HepG2 (cell line): Measurements from ENCODE around the gene NCKAP1. TPM values are rescaled to one million over a fixed set of nuclear protein-coding genes. Genes with fewer than 3 reads are reported as not detected.
A peak's percentile ranks its signal among the peaks of the same experiment; 100 is the strongest.

ENCODE experiments used
- CBX2 ChIP-seq, 2 experiments: fragments of 200-600 bp in 1 of 2; sonication (generic); formaldehyde crosslinking in 1 of 2; IDR thresholded peaks; 2 replicates each; pipeline versions ENCODE4 v1.7.0 to v1.8.1; 2018 to 2022; ENCODE audit warnings: low read depth in 2 of 2, low read length in 1 of 2, mild to moderate bottlenecking in 1 of 2, missing genetic modification reagents in 1 of 2
- DDIT3 ChIP-seq: sonication (generic); formaldehyde crosslinking; IDR thresholded peaks from 2 replicates; pipeline ENCODE4 v1.4.0; 2020; ENCODE audit warnings: mild to moderate bottlenecking, missing genetic modification reagents
- FOXO1 ChIP-seq: sonication (generic); formaldehyde crosslinking; IDR thresholded peaks from 2 replicates; pipeline ENCODE4 v1.4.0; 2020; ENCODE audit warnings: missing genetic modification reagents
- GATAD1 ChIP-seq: IDR thresholded peaks from 2 replicates; pipeline ENCODE4 v1.6.1; 2016; ENCODE audit warnings: missing genetic modification reagents, missing compliant biosample characterization
- LCORL ChIP-seq, 2 experiments: fragments of 450-650 bp in 1 of 2; sonication (generic) in 1 of 2; formaldehyde crosslinking in 1 of 2; IDR thresholded peaks; 2 replicates each; pipeline versions ENCODE4 v1.5.0 to v1.6.1; 2017 to 2020; ENCODE audit warnings: antibody characterized with exemption in 1 of 2, missing genetic modification reagents in 1 of 2
- MED1 ChIP-seq: sonication (generic); formaldehyde crosslinking; IDR thresholded peaks from 2 replicates; pipeline ENCODE4 v1.4.0; 2020; ENCODE audit warnings: missing genetic modification reagents
- MXD3 ChIP-seq: IDR thresholded peaks from 2 replicates; pipeline ENCODE4 v1.6.1; 2016; ENCODE audit warnings: mild to moderate bottlenecking, missing biosample characterization, missing genetic modification reagents
- MYNN ChIP-seq: sonication (generic); formaldehyde crosslinking; IDR thresholded peaks from 2 replicates; pipeline ENCODE4 v1.4.0; 2020; ENCODE audit warnings: mild to moderate bottlenecking, low read depth, missing genetic modification reagents
- PATZ1 ChIP-seq: sonication (generic); formaldehyde crosslinking; IDR thresholded peaks from 2 replicates; pipeline ENCODE4 v1.4.0; 2020; ENCODE audit warnings: missing genetic modification reagents
- PBX2 ChIP-seq: IDR thresholded peaks from 2 replicates; pipeline ENCODE4 v1.6.1; 2016; ENCODE audit warnings: control low read depth
- PRMT3 ChIP-seq: sonication (generic); formaldehyde crosslinking; IDR thresholded peaks from 2 replicates; pipeline ENCODE4 v1.8.1; 2022; ENCODE audit warnings: low read depth, mild to moderate bottlenecking, moderate library complexity, missing genetic modification reagents, borderline replicate concordance
- SMAD9 ChIP-seq: sonication (generic); formaldehyde crosslinking; IDR thresholded peaks from 2 replicates; pipeline ENCODE4 v1.5.1; 2020; ENCODE audit warnings: mild to moderate bottlenecking, missing genetic modification reagents
- TOE1 ChIP-seq: sonication (generic); formaldehyde crosslinking; IDR thresholded peaks from 2 replicates; pipeline ENCODE4 v1.4.0; 2020; ENCODE audit warnings: mild to moderate bottlenecking, missing genetic modification reagents
- XRCC5 ChIP-seq: fragments of 200-400 bp; formaldehyde crosslinking; optimal IDR thresholded peaks from 2 replicates; pipeline ENCODE3; 2017; ENCODE audit warnings: mild to moderate bottlenecking, low read length
- ZNF317 ChIP-seq: sonication (generic); formaldehyde crosslinking; IDR thresholded peaks from 2 replicates; pipeline ENCODE4 v1.5.0; 2020; ENCODE audit warnings: mild to moderate bottlenecking, missing genetic modification reagents
- ZNF350 ChIP-seq: sonication (generic); formaldehyde crosslinking; IDR thresholded peaks from 2 replicates; pipeline ENCODE4 v1.4.0; 2020; ENCODE audit warnings: mild to moderate bottlenecking, low read depth, missing genetic modification reagents, borderline replicate concordance
- ZNF383 ChIP-seq: sonication (generic); formaldehyde crosslinking; IDR thresholded peaks from 2 replicates; pipeline ENCODE4 v1.4.0; 2020; ENCODE audit warnings: missing genetic modification reagents, mild to moderate bottlenecking, borderline replicate concordance
- ZNF547 ChIP-seq: sonication (generic); formaldehyde crosslinking; IDR thresholded peaks from 2 replicates; pipeline ENCODE4 v1.5.1; 2020; ENCODE audit warnings: mild to moderate bottlenecking, missing genetic modification reagents
- ZNF550 ChIP-seq: sonication (generic); formaldehyde crosslinking; IDR thresholded peaks from 2 replicates; pipeline ENCODE4 v1.4.0; 2020; ENCODE audit warnings: mild to moderate bottlenecking, missing genetic modification reagents, borderline replicate concordance
- ZNF703 ChIP-seq: sonication (generic); formaldehyde crosslinking; IDR thresholded peaks from 2 replicates; pipeline ENCODE4 v1.5.1; 2020; ENCODE audit warnings: missing genetic modification reagents, mild to moderate bottlenecking, moderate library complexity, borderline replicate concordance
- ZNF740 ChIP-seq: sonication (generic); formaldehyde crosslinking; IDR thresholded peaks from 2 replicates; pipeline ENCODE4 v1.4.0; 2020; ENCODE audit warnings: missing genetic modification reagents
- ZNF761 ChIP-seq: sonication (generic); formaldehyde crosslinking; conservative IDR thresholded peaks from 2 replicates; pipeline ENCODE4 v1.4.0; 2020; ENCODE audit warnings: mild to moderate bottlenecking, missing genetic modification reagents
- ZNF790 ChIP-seq: sonication (generic); formaldehyde crosslinking; IDR thresholded peaks from 2 replicates; pipeline ENCODE4 v1.8.0; 2022; ENCODE audit warnings: missing genetic modification reagents, mild to moderate bottlenecking, borderline replicate concordance
- polyA plus RNA-seq, 8 experiments: library from polyadenylated mRNA; depleted of rRNA in 3 of 8; stranded (reverse) in 7 of 8; unstranded in 1 of 8; fragments of >200 nt; fragmentation: Illumina TruSeq in 4 of 8; extraction: Trizol in 4 of 8; gene quantifications; 2 replicates each; pipeline versions ENCODE4 v1.2.1 to v1.2.3, GENCODE V29; 2011 to 2016; ENCODE audit warnings: low read depth in 4 of 8, missing spikeins in 1 of 8, mixed read lengths in 1 of 8; ENCODE audit not compliant: insufficient read depth in 1 of 8
- total RNA-seq, 5 experiments: library from RNA; depleted of rRNA; stranded (reverse); fragments of >200 nt; fragmentation: Illumina TruSeq; extraction: Trizol; gene quantifications; 2 replicates each; pipeline ENCODE4 v1.2.3, GENCODE V29; 2016; ENCODE audit warnings: low read depth in 1 of 5

The NCKAP1 gene
- total and polyA plus RNA-seq, 2 of the 13 experiments (the other 11 are each of a cell fraction or from before 2014, with no cell fraction given): 72.1 to 96.3 TPM

GRCh38 chr2:183038341-183039300 lies at the start of gene NCKAP1 (continued):
- peak; percentile 62; the same call in 1 of the 2 replicates for TF ChIP-seq PATZ1 (CRISPR knock-in tag)
- TF ChIP-seq ZNF790 (CRISPR knock-in tag): no peak
- no peak for TF ChIP-seq MYNN
- 0 out of 2 replicates have a peak, but pooled peaks have one; percentile 61 for TF ChIP-seq CBX2 (IDR thresholded peaks at IDR 0.05; ENCODE audit: low read depth, low read length)
- TF ChIP-seq CBX2 (CRISPR knock-in tag; IDR thresholded peaks at IDR 0.05; ENCODE audit: low read depth): no peak
- no peak for TF ChIP-seq ZNF703
- no peak for TF ChIP-seq FOXO1 (CRISPR knock-in tag)
- 0 out of 2 replicates have a peak, but pooled peaks have one; percentile 19 for TF ChIP-seq ZNF547
- peak; percentile 81 for TF ChIP-seq MED1 (CRISPR knock-in tag)
- TF ChIP-seq ZNF761: peak; percentile 86; the same call in 1 of the 2 replicates
- TF ChIP-seq SMAD9: no peak
- TF ChIP-seq TOE1 (CRISPR knock-in tag): no peak
- TF ChIP-seq ZNF350: peak; percentile 63; the same call in 1 of the 2 replicates
- peak; percentile 79 for TF ChIP-seq XRCC5
- TF ChIP-seq GATAD1 (CRISPR knock-in tag): no peak
- no peak for TF ChIP-seq MXD3 (CRISPR knock-in tag)
- no peak for TF ChIP-seq PBX2 (CRISPR knock-in tag)
- no peak for TF ChIP-seq PRMT3 (CRISPR knock-in tag)
- peak; percentile 73; the same call in 1 of the 2 replicates for TF ChIP-seq ZNF317
- no peak for TF ChIP-seq LCORL (IDR thresholded peaks at IDR 0.05)
- TF ChIP-seq LCORL (CRISPR knock-in tag; IDR thresholded peaks at IDR 0.05): peak; percentile 53; the same call in 1 of the 2 replicates
- no peak for TF ChIP-seq ZNF550 (CRISPR knock-in tag)
- no peak for TF ChIP-seq ZNF740 (CRISPR knock-in tag)
- TF ChIP-seq DDIT3 (CRISPR knock-in tag): no peak
- TF ChIP-seq ZNF383: no peak
